SK-N-SH (cell line): ENCODE data around the gene SYDE1.

Experiments used
- CHD2 ChIP-seq: fragments of 150-350 bp; IDR thresholded peaks from 2 replicates; pipeline ENCODE4 v1.6.1; 2018; ENCODE audit warnings: low read length; ENCODE audit not compliant: partially characterized antibody
- CTCF ChIP-seq: fragments of 200-600 bp; sonication (generic); IDR thresholded peaks from 2 replicates; pipeline ENCODE4 v1.6.1; 2017; ENCODE audit warnings: antibody characterized with exemption, mild to moderate bottlenecking, moderate library complexity
- EP300 ChIP-seq, 2 experiments: IDR thresholded peaks; 2 replicates each; pipeline versions ENCODE4 v1.4.0 to v1.6.1; 2012; ENCODE audit warnings: borderline replicate concordance in 1 of 2, low read depth in 1 of 2, low read length in 1 of 2
- FOSL2 ChIP-seq: IDR thresholded peaks from 2 replicates; pipeline ENCODE4 v1.4.0; 2012; ENCODE audit warnings: low read depth, mild to moderate bottlenecking, moderate library complexity, borderline replicate concordance
- GATA2 ChIP-seq: sonication (generic); formaldehyde crosslinking; IDR thresholded peaks from 2 replicates; pipeline ENCODE4 v1.5.0; 2020; ENCODE audit warnings: mild to moderate bottlenecking, missing genetic modification reagents
- POLR2AphosphoS5 ChIP-seq: IDR thresholded peaks from 2 replicates; pipeline ENCODE4 v1.6.1; 2012; ENCODE audit warnings: low read depth, low read length
- TCF12 ChIP-seq: IDR thresholded peaks from 2 replicates; pipeline ENCODE4 v1.4.0; 2012
- USF1 ChIP-seq: IDR thresholded peaks from 2 replicates; pipeline ENCODE4 v1.4.0; 2012; ENCODE audit warnings: low read depth, borderline replicate concordance
- YY1 ChIP-seq: IDR thresholded peaks from 2 replicates; pipeline ENCODE4 v1.4.0; 2012; ENCODE audit warnings: low read depth, mild to moderate bottlenecking

- no peak for TF ChIP-seq CTCF
- no peak for TF ChIP-seq YY1
- TF ChIP-seq GATA2 (CRISPR knock-in tag) = no peak
- TF ChIP-seq POLR2AphosphoS5 = no peak
- no peak for TF ChIP-seq CHD2
- TF ChIP-seq EP300 (IDR thresholded peaks at IDR 0.05; ENCODE audit: borderline replicate concordance in 1 of 2, low read depth in 1 of 2, low read length in 1 of 2) = no peak
- TF ChIP-seq USF1 = no peak
- no peak for TF ChIP-seq FOSL2
- no peak for TF ChIP-seq TCF12
Observed at GRCh38 chr19:15138427-15138826, 31.2 kb downstream of the SYDE1 start.
